ENCODE results near the gene DIP2C. TPM values are rescaled to one million over a fixed set of nuclear protein-coding genes. Genes with fewer than 3 reads are reported as not detected.
"Not testable (repeated sequence)": the region's sequence is repeated elsewhere in the genome, so short reads cannot be mapped to it uniquely, and the experiment has no call there.

Gene DIP2C
- total and polyA plus RNA-seq, 7 experiments from 2014 or later: 1.1 to 8.7 (median 4.5) TPM

GRCh38 chr10:347774-348173 is 341.7 kb downstream of the DIP2C start:
- H3K9me3 Mint-ChIP-seq; CTCF ChIA-PET; H3K36me3 ChIP-seq (ENCODE audit: control insufficient read depth in 2 of 3, insufficient read depth in 3 of 3, low read length in 3 of 3); H3K4me3 Mint-ChIP-seq; intact Hi-C loops (cut with micrococcal nuclease); ATAC-seq; H3K27me3 Mint-ChIP-seq; H3K27me3 ChIP-seq (ENCODE audit: control insufficient read depth in 2 of 2, insufficient read depth in 2 of 2, low read length in 2 of 2); H3K9me3 ChIP-seq (ENCODE audit: control insufficient read depth in 2 of 3, low read length in 3 of 3); H3K27ac ChIP-seq (ENCODE audit: low read depth, low read length); H3K27ac Mint-ChIP-seq; DNase-seq; POLR2A ChIA-PET; H3K4me3 ChIP-seq (ENCODE audit: low read length): not testable (repeated sequence)
- Mint-ChIP-seq H3K4me1 (peaks cover 0 to 23% (median 19%) of the 10 kb centered on the region in 7 donors), H3K36me3 (peaks cover 0 to 11% (median 5%) of the 10 kb centered on the region in 5 donors)
- peaks cover 6 to 15% of the 10 kb centered on the region in 2 donors for H3K4me1 ChIP-seq (ENCODE audit: control insufficient read depth in 2 of 2, insufficient read depth in 2 of 2, low read length in 2 of 2)

GRCh38 chr10:347190-347589 is 342.3 kb downstream of the DIP2C start:
- H3K27me3 Mint-ChIP-seq; H3K27ac Mint-ChIP-seq; POLR2A ChIA-PET; intact Hi-C loops (cut with micrococcal nuclease); H3K27me3 ChIP-seq (ENCODE audit: control insufficient read depth in 2 of 2, insufficient read depth in 2 of 2, low read length in 2 of 2); CTCF ChIA-PET; H3K4me3 Mint-ChIP-seq; H3K4me3 ChIP-seq (ENCODE audit: low read length); H3K9me3 Mint-ChIP-seq; H3K36me3 ChIP-seq (ENCODE audit: control insufficient read depth in 2 of 3, insufficient read depth in 3 of 3, low read length in 3 of 3); DNase-seq; H3K9me3 ChIP-seq (ENCODE audit: control insufficient read depth in 2 of 3, low read length in 3 of 3); H3K27ac ChIP-seq (ENCODE audit: low read depth, low read length); H3K4me1 ChIP-seq (ENCODE audit: control insufficient read depth in 2 of 2, insufficient read depth in 2 of 2, low read length in 2 of 2); ATAC-seq: not testable (repeated sequence)
- Mint-ChIP-seq H3K4me1 (peaks cover 0 to 18% (median 14%) of the 10 kb centered on the region in 7 donors), H3K36me3 (peaks cover 0 to 11% (median 5%) of the 10 kb centered on the region in 5 donors)

- H3K27me3 ChIP-seq (ENCODE audit: control insufficient read depth in 2 of 2, insufficient read depth in 2 of 2, low read length in 2 of 2): no peaks in the 10 kb centered on the region
- intact Hi-C loops (cut with micrococcal nuclease): no loop called here
- H3K36me3 ChIP-seq (ENCODE audit: control insufficient read depth in 2 of 3, insufficient read depth in 3 of 3, low read length in 3 of 3): peaks cover 0 to 4% (median 0%) of the 10 kb centered on the region in 3 experiments
- Mint-ChIP-seq H3K9me3 (peaks cover 0 to 4% (median 0%) of the 10 kb centered on the region in 11 donors), H3K27me3 (no peaks in the 10 kb centered on the region), H3K4me3 (no peak overlapping the region), H3K27ac (no peak overlapping the region), H3K36me3 (peaks cover 0 to 11% (median 5%) of the 10 kb centered on the region in 5 donors), H3K4me1 (peaks cover 0 to 4% (median 0%) of the 10 kb centered on the region in 7 donors)
- POLR2A ChIA-PET: no interaction called here
- no peaks in the 10 kb centered on the region for H3K4me1 ChIP-seq (ENCODE audit: control insufficient read depth in 2 of 2, insufficient read depth in 2 of 2, low read length in 2 of 2)
- ATAC-seq (no peak), DNase-seq (no peak)
- no peak overlapping the region for H3K4me3 ChIP-seq (ENCODE audit: low read length)
- CTCF ChIA-PET: no interaction called here
- H3K9me3 ChIP-seq (ENCODE audit: control insufficient read depth in 2 of 3, low read length in 3 of 3): no peaks in the 10 kb centered on the region
- no peak overlapping the region for H3K27ac ChIP-seq (ENCODE audit: low read depth, low read length)
Measured at GRCh38 chr10:344582-345200, 344.8 kb downstream of the DIP2C start.

- no peak for DNase-seq
- H3K27ac Mint-ChIP-seq: no peak overlapping the region
Measured at GRCh38 chr10:343231-344220, 345.9 kb downstream of the DIP2C start.

GRCh38 chr10:341081-341740 is 348.3 kb downstream of the DIP2C start:
- Histone ChIP-seq H3K36me3 (ENCODE audit: control insufficient read depth in 2 of 3, insufficient read depth in 3 of 3, low read length in 3 of 3) (peaks cover 0 to 4% (median 0%) of the 10 kb centered on the region in 3 experiments), H3K4me3 (ENCODE audit: low read length) (no peak overlapping the region), H3K9me3 (ENCODE audit: control insufficient read depth in 2 of 3, low read length in 3 of 3) (no peaks in the 10 kb centered on the region), H3K27ac (ENCODE audit: low read depth, low read length) (no peak overlapping the region), H3K4me1 (ENCODE audit: control insufficient read depth in 2 of 2, insufficient read depth in 2 of 2, low read length in 2 of 2) (no peaks in the 10 kb centered on the region), H3K27me3 (ENCODE audit: control insufficient read depth in 2 of 2, insufficient read depth in 2 of 2, low read length in 2 of 2) (no peaks in the 10 kb centered on the region)
- Mint-ChIP-seq H3K36me3 (peaks cover 0 to 8% (median 5%) of the 10 kb centered on the region in 5 donors), H3K4me3 (no peak overlapping the region), H3K27ac (no peak overlapping the region), H3K4me1 (peaks cover 0 to 7% (median 0%) of the 10 kb centered on the region in 7 donors), H3K9me3 (peaks cover 0 to 7% (median 0%) of the 10 kb centered on the region in 11 donors), H3K27me3 (no peaks in the 10 kb centered on the region)
- intact Hi-C loops (cut with micrococcal nuclease): no loop called here
- DNase-seq: no peak
- ATAC-seq: no peak
- CTCF ChIA-PET: no interaction called here
- POLR2A ChIA-PET: no interaction called here

More at GRCh38 chr10:343231-344220, 345.9 kb downstream of the DIP2C start:
- Histone ChIP-seq H3K27me3 (ENCODE audit: control insufficient read depth in 2 of 2, insufficient read depth in 2 of 2, low read length in 2 of 2) (no peaks in the 10 kb centered on the region), H3K27ac (ENCODE audit: low read depth, low read length) (no peak overlapping the region), H3K4me1 (ENCODE audit: control insufficient read depth in 2 of 2, insufficient read depth in 2 of 2, low read length in 2 of 2) (no peaks in the 10 kb centered on the region), H3K4me3 (ENCODE audit: low read length) (no peak overlapping the region), H3K9me3 (ENCODE audit: control insufficient read depth in 2 of 3, low read length in 3 of 3) (no peaks in the 10 kb centered on the region), H3K36me3 (ENCODE audit: control insufficient read depth in 2 of 3, insufficient read depth in 3 of 3, low read length in 3 of 3) (peaks cover 0 to 4% (median 0%) of the 10 kb centered on the region in 3 experiments)
- Mint-ChIP-seq H3K9me3 (peaks cover 0 to 4% (median 0%) of the 10 kb centered on the region in 11 donors), H3K4me1 (peaks cover 0 to 2% (median 0%) of the 10 kb centered on the region in 7 donors), H3K27me3 (no peaks in the 10 kb centered on the region), H3K4me3 (no peak overlapping the region), H3K36me3 (peaks cover 0 to 5% (median 0%) of the 10 kb centered on the region in 5 donors)
- ATAC-seq: no peak
- CTCF ChIA-PET: no interaction called here
- intact Hi-C loops (cut with micrococcal nuclease): no loop called here
- POLR2A ChIA-PET: interaction anchor here (1.2 kb wide), 1 partner anchor 11 kb away, joined by 3 read pairs; no protein-coding TSS in a partner anchor

GRCh38 chr10:340646-341045 is 348.8 kb downstream of the DIP2C start:
- no peak for DNase-seq
- Mint-ChIP-seq H3K27ac (no peak overlapping the region), H3K4me1 (peaks cover 0 to 7% (median 0%) of the 10 kb centered on the region in 7 donors), H3K4me3 (no peak overlapping the region), H3K36me3 (peaks cover 0 to 8% (median 5%) of the 10 kb centered on the region in 5 donors), H3K27me3 (no peaks in the 10 kb centered on the region), H3K9me3 (peaks cover 0 to 7% (median 0%) of the 10 kb centered on the region in 11 donors)
- peaks cover 0 to 4% (median 0%) of the 10 kb centered on the region in 3 experiments for H3K36me3 ChIP-seq (ENCODE audit: control insufficient read depth in 2 of 3, insufficient read depth in 3 of 3, low read length in 3 of 3)
- ChIA-PET POLR2A (no interaction called here), CTCF (no interaction called here)
- intact Hi-C loops (cut with micrococcal nuclease): no loop called here
- no peaks in the 10 kb centered on the region for H3K27me3 ChIP-seq (ENCODE audit: control insufficient read depth in 2 of 2, insufficient read depth in 2 of 2, low read length in 2 of 2)
- no peaks in the 10 kb centered on the region for H3K4me1 ChIP-seq (ENCODE audit: control insufficient read depth in 2 of 2, insufficient read depth in 2 of 2, low read length in 2 of 2)
- no peak for ATAC-seq
- no peaks in the 10 kb centered on the region for H3K9me3 ChIP-seq (ENCODE audit: control insufficient read depth in 2 of 3, low read length in 3 of 3)
- H3K4me3 ChIP-seq (ENCODE audit: low read length): no peak overlapping the region
- H3K27ac ChIP-seq (ENCODE audit: low read depth, low read length): no peak overlapping the region
